Astrocyte (in vitro differentiated cells and primary cell): ENCODE measurements around the gene PYGO2. TPM values are rescaled to one million over a fixed set of nuclear protein-coding genes. Genes with fewer than 3 reads are reported as not detected.
A peak's percentile ranks its signal among the peaks of the same experiment; 100 is the strongest.

ENCODE experiments used
- DNase-seq: peaks from one replicate; pipeline ENCODE4 v3.0.0-alpha.2; 2010; ENCODE audit warnings: low read depth
- FAIRE-seq: peaks from 2 replicates; lab custom pipeline; 2011; peaks lifted over from hg19 to GRCh38; lab: Jason Lieb, UNC
- H2AFZ ChIP-seq: 2 replicates; pipeline ENCODE4 v1.6.0; 2012; ENCODE audit warnings: low read depth, low read length, inconsistent platforms
- H3K27ac ChIP-seq: 2 replicates; pipeline ENCODE4 v1.5.1; 2011; ENCODE audit warnings: low read depth, low read length, inconsistent platforms
- H3K27me3 ChIP-seq: 2 replicates; pipeline ENCODE4 v1.6.0; 2011; ENCODE audit warnings: low read length, inconsistent platforms; ENCODE audit not compliant: insufficient read depth
- H3K36me3 ChIP-seq: 2 replicates; pipeline ENCODE4 v1.5.1; 2011; ENCODE audit warnings: low read length, inconsistent platforms; ENCODE audit not compliant: insufficient read depth
- H3K4me1 ChIP-seq: 2 replicates; pipeline ENCODE4 v1.5.1; 2011; ENCODE audit warnings: low read length, inconsistent platforms; ENCODE audit not compliant: insufficient read depth
- H3K4me2 ChIP-seq: 2 replicates; pipeline ENCODE4 v1.6.0; 2012; ENCODE audit warnings: low read length, inconsistent platforms
- H3K4me3 ChIP-seq: 2 replicates; pipeline ENCODE4 v1.5.1; 2011; ENCODE audit warnings: low read depth, mild to moderate bottlenecking, low read length, inconsistent platforms; ENCODE audit not compliant: insufficient read depth
- H3K79me2 ChIP-seq: 2 replicates; pipeline ENCODE4 v1.6.0; 2012; ENCODE audit warnings: mild to moderate bottlenecking, low read length, inconsistent platforms; ENCODE audit not compliant: insufficient read depth
- H3K9ac ChIP-seq: 2 replicates; pipeline ENCODE4 v1.6.0; 2012; ENCODE audit warnings: mild to moderate bottlenecking, low read length, inconsistent platforms
- H3K9me3 ChIP-seq: 2 replicates; pipeline ENCODE4 v1.5.1; 2012; ENCODE audit warnings: low read depth, mild to moderate bottlenecking, low read length, inconsistent platforms; ENCODE audit not compliant: insufficient read depth
- H4K20me1 ChIP-seq: 2 replicates; pipeline ENCODE4 v1.6.0; 2012; ENCODE audit warnings: low read length, inconsistent platforms; ENCODE audit not compliant: insufficient read depth
- H3K27ac Mint-ChIP-seq: one replicate; pipeline ENCODE4 v1.8.0; 2021; ENCODE audit warnings: mild to moderate bottlenecking, mixed read lengths; ENCODE audit not compliant: unreplicated experiment
- H3K27me3 Mint-ChIP-seq: one replicate; pipeline ENCODE4 v1.8.0; 2021; ENCODE audit warnings: low read depth, mixed read lengths; ENCODE audit not compliant: unreplicated experiment
- H3K36me3 Mint-ChIP-seq: one replicate; pipeline ENCODE4 v1.8.0; 2021; ENCODE audit warnings: low read depth, mixed read lengths; ENCODE audit not compliant: unreplicated experiment
- H3K4me1 Mint-ChIP-seq: one replicate; pipeline ENCODE4 v1.8.0; 2021; ENCODE audit warnings: low read depth, mixed read lengths; ENCODE audit not compliant: unreplicated experiment
- H3K4me3 Mint-ChIP-seq: one replicate; pipeline ENCODE4 v1.8.0; 2021; ENCODE audit warnings: mild to moderate bottlenecking, moderate library complexity, mixed read lengths; ENCODE audit not compliant: unreplicated experiment
- H3K9me3 Mint-ChIP-seq: one replicate; pipeline ENCODE4 v1.8.0; 2021; ENCODE audit warnings: mild to moderate bottlenecking, mixed read lengths; ENCODE audit not compliant: unreplicated experiment
- CTCF ChIP-seq: IDR thresholded peaks from 2 replicates; pipeline ENCODE4 v1.5.1; 2011; ENCODE audit warnings: low read depth, mild to moderate bottlenecking, inconsistent platforms, low read length, moderate library complexity; ENCODE audit not compliant: insufficient read depth
- EZH2 ChIP-seq: IDR thresholded peaks from 2 replicates; pipeline ENCODE4 v1.6.1; 2012; ENCODE audit warnings: mild to moderate bottlenecking, low read length, inconsistent platforms; ENCODE audit not compliant: insufficient read depth
- total RNA-seq: library from RNA; stranded (reverse); gene quantifications from 2 replicates; pipeline ENCODE4 v1.2.1, GENCODE V29; 2021

The PYGO2 gene
- total RNA-seq, 1 donor from 2014 or later: 21.8 TPM

- no peak for TF ChIP-seq CTCF
- TF ChIP-seq EZH2: no peak
- no peak overlapping the region for H3K4me3 ChIP-seq
- no peaks in the 10 kb centered on the region for H3K36me3 ChIP-seq
- Mint-ChIP-seq H3K4me1 (peaks cover 31% of the 10 kb centered on the region), H3K36me3 (peaks cover 6% of the 10 kb centered on the region), H3K4me3 (no peak overlapping the region), H3K9me3 (no peaks in the 10 kb centered on the region), H3K27me3 (no peaks in the 10 kb centered on the region), H3K27ac (no peak overlapping the region)
- no peaks in the 10 kb centered on the region for H3K9me3 ChIP-seq
- H3K27ac ChIP-seq: no peak overlapping the region
- no peaks in the 10 kb centered on the region for H3K79me2 ChIP-seq
- no peak overlapping the region for H2AFZ ChIP-seq
- no peak overlapping the region for H3K9ac ChIP-seq
- peaks cover 11% of the 10 kb centered on the region for H3K4me1 ChIP-seq
- no peaks in the 10 kb centered on the region for H3K27me3 ChIP-seq
- DNase-seq: no peak
- H4K20me1 ChIP-seq: peaks cover 5% of the 10 kb centered on the region
- no peak overlapping the region for H3K4me2 ChIP-seq
- no peak for FAIRE-seq
Observed at GRCh38 chr1:154941333-154942013, 20.1 kb downstream of the PYGO2 start.

- Histone ChIP-seq H3K4me3 (no peak overlapping the region), H4K20me1 (peaks cover 5% of the 10 kb centered on the region), H3K27me3 (no peaks in the 10 kb centered on the region), H2AFZ (no peak overlapping the region), H3K79me2 (peaks cover 2% of the 10 kb centered on the region), H3K9me3 (no peaks in the 10 kb centered on the region), H3K4me2 (no peak overlapping the region), H3K36me3 (no peaks in the 10 kb centered on the region), H3K4me1 (peaks cover 16% of the 10 kb centered on the region), H3K27ac (no peak overlapping the region), H3K9ac (no peak overlapping the region)
- Mint-ChIP-seq H3K27me3 (no peaks in the 10 kb centered on the region), H3K9me3 (no peaks in the 10 kb centered on the region), H3K36me3 (peaks cover 3% of the 10 kb centered on the region), H3K4me3 (no peak overlapping the region), H3K4me1 (peaks cover 34% of the 10 kb centered on the region), H3K27ac (peak overlapping the region; percentile 34)
- FAIRE-seq: no peak
- no peak for DNase-seq
- TF ChIP-seq CTCF (no peak), EZH2 (no peak)
Observed at GRCh38 chr1:154940651-154941194, 20.9 kb downstream of the PYGO2 start.

GRCh38 chr1:154940213-154940560 lies 21.4 kb downstream of the PYGO2 start:
- Histone ChIP-seq H3K4me2 (no peak overlapping the region), H3K27me3 (no peaks in the 10 kb centered on the region), H3K79me2 (peaks cover 4% of the 10 kb centered on the region), H3K36me3 (no peaks in the 10 kb centered on the region), H3K4me3 (no peak overlapping the region), H3K9ac (no peak overlapping the region), H2AFZ (no peak overlapping the region), H4K20me1 (peaks cover 5% of the 10 kb centered on the region), H3K4me1 (peaks cover 18% of the 10 kb centered on the region), H3K27ac (no peak overlapping the region), H3K9me3 (no peaks in the 10 kb centered on the region)
- DNase-seq (no peak), FAIRE-seq (no peak)
- Mint-ChIP-seq H3K4me3 (no peak overlapping the region), H3K4me1 (peaks cover 34% of the 10 kb centered on the region), H3K27me3 (no peaks in the 10 kb centered on the region), H3K27ac (peak overlapping the region; percentile 47), H3K36me3 (peaks cover 3% of the 10 kb centered on the region), H3K9me3 (no peaks in the 10 kb centered on the region)
- TF ChIP-seq CTCF (no peak), EZH2 (no peak)
